MM.1S (cell line): ENCODE results near the gene CHTF8.

ENCODE experiments used
- DNase-seq: peaks from one replicate; pipeline ENCODE4 v3.0.0-alpha.2; 2015
- H2AFZ ChIP-seq: fragments of 300-600 bp; sonication (generic); 2 replicates; pipeline ENCODE4 v1.6.0; 2016; ENCODE audit warnings: antibody characterized with exemption, low read length
- H3F3A ChIP-seq: fragments of 300-600 bp; sonication (generic); 2 replicates; pipeline ENCODE4 v1.6.1; 2016; ENCODE audit warnings: mild to moderate bottlenecking, antibody characterized with exemption, low read length, moderate library complexity, mixed read lengths; ENCODE audit not compliant: insufficient read depth
- H3K27ac ChIP-seq: fragments of 300-600 bp; sonication (generic); 2 replicates; pipeline ENCODE4 v1.5.1; 2016; ENCODE audit warnings: mild to moderate bottlenecking, low read length
- H3K27me3 ChIP-seq: fragments of 300-600 bp; sonication (generic); replicated peaks from 2 replicates; pipeline ENCODE4 v1.6.0; 2016; ENCODE audit warnings: low read length; ENCODE audit not compliant: insufficient read depth
- H3K36me3 ChIP-seq: fragments of 300-600 bp; sonication (generic); replicated peaks from 2 replicates; pipeline ENCODE4 v1.6.1; 2016; ENCODE audit warnings: mild to moderate bottlenecking, low read length, mixed read lengths; ENCODE audit not compliant: insufficient read depth
- H3K4me1 ChIP-seq: fragments of 300-600 bp; sonication (generic); 2 replicates; pipeline ENCODE4 v1.6.1; 2016; ENCODE audit warnings: low read length, mixed read lengths
- H3K4me2 ChIP-seq: fragments of 300-600 bp; sonication (generic); 2 replicates; pipeline ENCODE4 v1.6.0; 2016; ENCODE audit warnings: low read depth, low read length
- H3K4me3 ChIP-seq: fragments of 300-600 bp; sonication (generic); 2 replicates; pipeline ENCODE4 v1.5.1; 2016; ENCODE audit warnings: low read length, mixed read lengths
- H3K79me2 ChIP-seq: fragments of 300-600 bp; sonication (generic); 2 replicates; pipeline ENCODE4 v1.6.1; 2016; ENCODE audit warnings: mixed run types, low read length, mixed read lengths
- H3K9ac ChIP-seq: fragments of 300-600 bp; sonication (generic); 2 replicates; pipeline ENCODE4 v1.6.1; 2016; ENCODE audit warnings: low read length, mixed read lengths
- H3K9me2 ChIP-seq: fragments of 300-600 bp; sonication (generic); replicated peaks from 2 replicates; pipeline ENCODE4 v1.6.1; 2016; ENCODE audit warnings: mild to moderate bottlenecking, low read length, mixed read lengths; ENCODE audit not compliant: insufficient read depth
- H3K9me3 ChIP-seq: fragments of 300-600 bp; sonication (generic); replicated peaks from 2 replicates; pipeline ENCODE4 v1.6.1; 2016; ENCODE audit warnings: mild to moderate bottlenecking, low read length, mixed read lengths; ENCODE audit not compliant: insufficient read depth
- H4K20me1 ChIP-seq: fragments of 300-600 bp; sonication (generic); 2 replicates; pipeline ENCODE4 v1.6.1; 2016; ENCODE audit warnings: mild to moderate bottlenecking, low read length, moderate library complexity, mixed read lengths; ENCODE audit not compliant: insufficient read depth
- EZH2 ChIP-seq: fragments of 300-600 bp; sonication (generic); optimal IDR thresholded peaks from 2 replicates; pipeline ENCODE3; 2017; ENCODE audit warnings: low read depth, mild to moderate bottlenecking, antibody characterized with exemption, low read length, mixed read lengths
- EZH2phosphoT487 ChIP-seq: fragments of 300-600 bp; sonication (generic); IDR thresholded peaks from 2 replicates; pipeline ENCODE4 v1.6.1; 2018; ENCODE audit warnings: antibody characterized with exemption, low read length
- TF ChIP-seq, protein P1 (sequence below): fragments of 300-600 bp; sonication (generic); IDR thresholded peaks from 2 replicates; pipeline ENCODE4 v1.5.1; 2016; ENCODE audit warnings: antibody characterized with exemption, low read length, mixed read lengths

CHTF8 gene

DNA sequence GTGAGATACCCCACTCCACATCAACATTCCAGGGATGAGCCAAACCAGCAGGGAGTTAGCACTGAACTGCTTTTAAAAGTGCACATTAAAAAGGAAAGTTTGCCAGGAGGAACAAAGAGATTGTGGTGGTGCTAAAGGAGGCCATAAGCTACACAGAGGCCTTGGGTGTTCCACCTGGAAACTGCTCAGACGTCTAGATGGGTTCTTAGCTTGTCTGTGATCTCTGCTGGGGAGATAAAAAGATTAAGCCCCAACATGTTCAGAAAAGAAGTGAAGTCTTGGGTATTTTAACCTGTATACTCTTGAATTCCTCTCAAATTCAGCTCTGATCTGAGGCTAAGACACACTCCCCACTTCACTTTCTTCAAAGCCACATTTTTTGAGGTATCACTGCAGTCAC lies 16.6 kb downstream of the CHTF8 start:
- no peak overlapping the region for H3K4me2 ChIP-seq
- DNase-seq: no peak
- H3K27ac ChIP-seq: no peak overlapping the region
- H3K4me3 ChIP-seq: no peak overlapping the region
- no peaks in the 10 kb centered on the region for H3K9me3 ChIP-seq
- no peaks in the 10 kb centered on the region for H3K4me1 ChIP-seq
- H2AFZ ChIP-seq: no peak overlapping the region
- TF ChIP-seq EZH2 (no peak), EZH2phosphoT487 (no peak)
- H3K79me2 ChIP-seq: no peaks in the 10 kb centered on the region
- no peaks in the 10 kb centered on the region for H3K36me3 ChIP-seq
- no peak overlapping the region for H3K9ac ChIP-seq
- H3K27me3 ChIP-seq: no peaks in the 10 kb centered on the region
- no peaks in the 10 kb centered on the region for H3K9me2 ChIP-seq
- H4K20me1 ChIP-seq: no peaks in the 10 kb centered on the region
- H3F3A ChIP-seq: no peaks in the 10 kb centered on the region

DNA sequence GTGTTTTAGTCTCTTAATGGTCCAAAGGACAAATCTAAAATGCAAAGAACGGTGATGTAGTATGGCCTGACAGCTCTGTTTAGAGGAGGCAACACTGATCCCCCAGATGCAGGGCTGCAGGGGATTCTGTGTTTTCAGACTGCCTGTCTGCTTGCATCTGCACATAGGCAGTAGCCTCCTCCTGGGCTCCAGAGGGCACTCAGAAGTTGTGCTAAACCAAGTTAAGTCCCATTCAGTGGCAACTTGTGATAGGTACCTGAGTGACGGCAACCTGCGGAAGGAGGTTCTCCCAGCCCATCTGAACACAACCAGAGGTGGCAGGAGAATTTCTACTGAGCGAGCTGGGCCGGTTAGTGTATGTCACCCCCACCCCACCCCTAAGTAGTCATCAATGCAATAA lies 17.0 kb downstream of the CHTF8 start:
- Histone ChIP-seq H4K20me1 (no peaks in the 10 kb centered on the region), H3K4me2 (no peak overlapping the region), H3F3A (no peaks in the 10 kb centered on the region), H3K9me2 (no peaks in the 10 kb centered on the region), H3K36me3 (no peaks in the 10 kb centered on the region), H3K4me1 (no peaks in the 10 kb centered on the region), H3K27me3 (no peaks in the 10 kb centered on the region), H3K9me3 (no peaks in the 10 kb centered on the region), H3K9ac (no peak overlapping the region), H3K27ac (no peak overlapping the region), H3K79me2 (no peaks in the 10 kb centered on the region), H3K4me3 (no peak overlapping the region), H2AFZ (no peak overlapping the region)
- TF ChIP-seq, protein P1, sequence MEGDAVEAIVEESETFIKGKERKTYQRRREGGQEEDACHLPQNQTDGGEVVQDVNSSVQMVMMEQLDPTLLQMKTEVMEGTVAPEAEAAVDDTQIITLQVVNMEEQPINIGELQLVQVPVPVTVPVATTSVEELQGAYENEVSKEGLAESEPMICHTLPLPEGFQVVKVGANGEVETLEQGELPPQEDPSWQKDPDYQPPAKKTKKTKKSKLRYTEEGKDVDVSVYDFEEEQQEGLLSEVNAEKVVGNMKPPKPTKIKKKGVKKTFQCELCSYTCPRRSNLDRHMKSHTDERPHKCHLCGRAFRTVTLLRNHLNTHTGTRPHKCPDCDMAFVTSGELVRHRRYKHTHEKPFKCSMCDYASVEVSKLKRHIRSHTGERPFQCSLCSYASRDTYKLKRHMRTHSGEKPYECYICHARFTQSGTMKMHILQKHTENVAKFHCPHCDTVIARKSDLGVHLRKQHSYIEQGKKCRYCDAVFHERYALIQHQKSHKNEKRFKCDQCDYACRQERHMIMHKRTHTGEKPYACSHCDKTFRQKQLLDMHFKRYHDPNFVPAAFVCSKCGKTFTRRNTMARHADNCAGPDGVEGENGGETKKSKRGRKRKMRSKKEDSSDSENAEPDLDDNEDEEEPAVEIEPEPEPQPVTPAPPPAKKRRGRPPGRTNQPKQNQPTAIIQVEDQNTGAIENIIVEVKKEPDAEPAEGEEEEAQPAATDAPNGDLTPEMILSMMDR: no peak
- TF ChIP-seq EZH2 (no peak), EZH2phosphoT487 (no peak)
- no peak for DNase-seq

DNA sequence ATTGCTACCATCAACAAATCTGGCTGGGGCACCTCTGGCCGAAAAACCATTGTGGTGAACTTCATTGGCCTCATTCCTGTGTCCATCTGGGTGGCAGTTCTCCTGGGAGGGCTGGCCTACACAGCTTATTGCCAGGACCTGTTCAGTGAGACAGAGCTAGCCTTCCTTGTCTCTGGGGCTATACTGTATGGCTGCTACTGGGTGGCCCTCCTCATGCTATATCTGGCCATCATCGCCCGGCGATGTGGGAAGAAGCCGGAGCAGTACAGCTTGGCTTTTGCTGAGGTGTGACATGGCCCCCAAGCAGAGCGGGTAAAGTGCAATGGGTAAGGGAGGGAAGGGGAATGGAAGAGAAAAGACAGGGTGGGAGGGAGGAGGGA lies 17.4 kb downstream of the CHTF8 start:
- no peak overlapping the region for H3K27ac ChIP-seq
- no peak overlapping the region for H3K9ac ChIP-seq
- H3K4me1 ChIP-seq: no peaks in the 10 kb centered on the region
- H3K9me3 ChIP-seq: no peaks in the 10 kb centered on the region
- DNase-seq: no peak
- no peaks in the 10 kb centered on the region for H3K79me2 ChIP-seq
- H3K4me3 ChIP-seq: no peak overlapping the region
- no peaks in the 10 kb centered on the region for H3K36me3 ChIP-seq
- TF ChIP-seq EZH2phosphoT487 (no peak), EZH2 (no peak)
- TF ChIP-seq, protein P1: no peak
- no peaks in the 10 kb centered on the region for H3F3A ChIP-seq
- no peaks in the 10 kb centered on the region for H3K27me3 ChIP-seq
- H3K4me2 ChIP-seq: no peak overlapping the region
- no peaks in the 10 kb centered on the region for H3K9me2 ChIP-seq
- no peaks in the 10 kb centered on the region for H4K20me1 ChIP-seq
- no peak overlapping the region for H2AFZ ChIP-seq

DNA sequence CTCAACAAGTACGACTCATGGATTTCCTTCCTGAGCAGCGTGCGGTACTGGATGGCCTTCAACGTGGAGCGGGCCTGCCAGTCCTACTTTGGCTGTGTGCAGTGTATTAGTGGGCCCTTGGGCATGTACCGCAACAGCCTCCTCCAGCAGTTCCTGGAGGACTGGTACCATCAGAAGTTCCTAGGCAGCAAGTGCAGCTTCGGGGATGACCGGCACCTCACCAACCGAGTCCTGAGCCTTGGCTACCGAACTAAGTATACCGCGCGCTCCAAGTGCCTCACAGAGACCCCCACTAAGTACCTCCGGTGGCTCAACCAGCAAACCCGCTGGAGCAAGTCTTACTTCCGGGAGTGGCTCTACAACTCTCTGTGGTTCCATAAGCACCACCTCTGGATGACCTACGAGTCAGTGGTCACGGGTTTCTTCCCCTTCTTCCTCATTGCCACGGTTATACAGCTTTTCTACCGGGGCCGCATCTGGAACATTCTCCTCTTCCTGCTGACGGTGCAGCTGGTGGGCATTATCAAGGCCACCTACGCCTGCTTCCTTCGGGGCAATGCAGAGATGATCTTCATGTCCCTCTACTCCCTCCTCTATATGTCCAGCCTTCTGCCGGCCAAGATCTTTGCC lies 17.9 kb downstream of the CHTF8 start:
- no peak overlapping the region for H3K4me3 ChIP-seq
- H3K27me3 ChIP-seq: no peaks in the 10 kb centered on the region
- TF ChIP-seq EZH2phosphoT487 (no peak), EZH2 (no peak)
- TF ChIP-seq, protein P1: no peak
- no peaks in the 10 kb centered on the region for H4K20me1 ChIP-seq
- no peaks in the 10 kb centered on the region for H3F3A ChIP-seq
- no peak overlapping the region for H3K27ac ChIP-seq
- H3K79me2 ChIP-seq: no peaks in the 10 kb centered on the region
- no peak overlapping the region for H2AFZ ChIP-seq
- H3K36me3 ChIP-seq: no peaks in the 10 kb centered on the region
- H3K4me2 ChIP-seq: no peak overlapping the region
- H3K9ac ChIP-seq: no peak overlapping the region
- no peaks in the 10 kb centered on the region for H3K9me2 ChIP-seq
- no peaks in the 10 kb centered on the region for H3K4me1 ChIP-seq
- DNase-seq: no peak
- H3K9me3 ChIP-seq: no peaks in the 10 kb centered on the region
